Prostate gland (tissue), 2 donors: Measurements from ENCODE around the gene ZBTB7B. TPM values are rescaled to one million over a fixed set of nuclear protein-coding genes. Genes with fewer than 3 reads are reported as not detected.

Source experiments
- DNase-seq: peaks from one replicate; pipeline ENCODE4 v3.0.0-alpha.2; 2019; ENCODE audit warnings: low spot score
- H3K27ac ChIP-seq, 2 donors: fragments of 200-600 bp; sonication (generic); 2 replicates each; pipeline ENCODE4 v1.5.1; 2017 to 2019
- H3K27me3 ChIP-seq: fragments of 200-600 bp; sonication (generic); replicated peaks from 2 replicates; pipeline ENCODE4 v1.5.1; 2019; ENCODE audit not compliant: insufficient read depth
- H3K36me3 ChIP-seq, 2 donors: fragments of 200-600 bp; sonication (generic); 1 replicate in 1 of 2; 2 replicates in 1 of 2; pipeline versions ENCODE4 v1.5.1 to v1.8.1; 2017 to 2019
- H3K4me1 ChIP-seq: fragments of 200-600 bp; sonication (generic); replicated peaks from 2 replicates; pipeline ENCODE4 v1.5.1; 2019
- H3K4me3 ChIP-seq, 2 donors: fragments of 200-600 bp; sonication (generic); 2 replicates each; pipeline ENCODE4 v1.5.1; 2017 to 2019
- H3K9me3 ChIP-seq: fragments of 200-600 bp; sonication (generic); 2 replicates; pipeline ENCODE4 v1.5.1; 2017
- CTCF ChIP-seq, 4 experiments: fragments of 200-600 bp in 2 of 4; fragments of 450-650 bp in 2 of 4; sonication (generic) in 2 of 4; IDR thresholded peaks; 1 replicate in 3 of 4; 2 replicates in 1 of 4; pipeline ENCODE4 v1.5.1; 2016 to 2019; ENCODE audit warnings: antibody characterized with exemption in 4 of 4, mild to moderate bottlenecking in 2 of 4, moderate library complexity in 2 of 4
- POLR2A ChIP-seq: fragments of 450-650 bp; IDR thresholded peaks from one replicate; pipeline ENCODE4 v1.6.1; 2016; ENCODE audit warnings: antibody characterized with exemption, mild to moderate bottlenecking
- POLR2AphosphoS5 ChIP-seq: sonication (generic); formaldehyde crosslinking; IDR thresholded peaks from one replicate; pipeline ENCODE4 v1.6.1; 2017; ENCODE audit warnings: antibody characterized with exemption
- WGBS: methylation state at CpG from one replicate; pipeline ENCODE4 v1.1.5; 2018; 5-methylcytosine and 5-hydroxymethylcytosine counted together
- intact Hi-C: fragments of 100-400 bp; cut with DNase I; formaldehyde crosslinking; loops from one replicate; pipeline ENCODE4 v1.14.2; 2022
- total RNA-seq, 2 donors: library from RNA; depleted of rRNA; stranded (reverse); fragments of >200 nt; gene quantifications; one replicate each; pipeline ENCODE4 v1.1.0, GENCODE V29; 2016

The ZBTB7B gene
- total RNA-seq, 2 donors from 2014 or later = 60.0 to 103 TPM

- Histone ChIP-seq H3K4me3 (no peak overlapping the region), H3K36me3 (peaks cover 0 to 16% of the 10 kb centered on the region in 2 donors), H3K27ac (no peak overlapping the region), H3K9me3 (no peaks in the 10 kb centered on the region), H3K27me3 (no peaks in the 10 kb centered on the region), H3K4me1 (peaks cover 4% of the 10 kb centered on the region)
- intact Hi-C loops = no loop called here
- 95% methylated on average over 7 of the region's 13 CpGs for WGBS
- DNase-seq = no peak
- TF ChIP-seq CTCF (IDR thresholded peaks at IDR 0.05) = no peak
- no peak for TF ChIP-seq POLR2A
- TF ChIP-seq POLR2AphosphoS5 = no peak
Observed at GRCh38 chr1:155057788-155058211, 55.2 kb downstream of the ZBTB7B start.

- H3K4me3 ChIP-seq = no peak overlapping the region
- H3K4me1 ChIP-seq = peaks cover 10% of the 10 kb centered on the region
- peaks cover 0 to 16% of the 10 kb centered on the region in 2 donors for H3K36me3 ChIP-seq
- no peak for DNase-seq
- 81% methylated on average over 8 of the region's 8 CpGs for WGBS
- intact Hi-C loops = loop anchor here (10.0 kb wide), 1 partner anchor 506 kb away; the partner anchor contains the start of gene UBE2Q1
- no peaks in the 10 kb centered on the region for H3K27me3 ChIP-seq
- no peak overlapping the region for H3K27ac ChIP-seq
- H3K9me3 ChIP-seq = no peaks in the 10 kb centered on the region
- TF ChIP-seq CTCF (IDR thresholded peaks at IDR 0.05) = no peak
- TF ChIP-seq POLR2A = no peak
- TF ChIP-seq POLR2AphosphoS5 = no peak
Observed at GRCh38 chr1:155060736-155061135, 58.1 kb downstream of the ZBTB7B start.

GRCh38 chr1:155061381-155062150 is 59.0 kb downstream of the ZBTB7B start:
- no peak overlapping the region for H3K4me3 ChIP-seq
- DNase-seq = peak; percentile 71
- H3K27ac ChIP-seq = no peak overlapping the region
- peaks cover 0 to 12% of the 10 kb centered on the region in 2 donors for H3K36me3 ChIP-seq
- intact Hi-C loops = loop anchor here (10.0 kb wide), 1 partner anchor 507 kb away; the partner anchor contains the start of gene UBE2Q1
- peak; percentile 50 for TF ChIP-seq POLR2AphosphoS5
- peak; percentile 98 to 99 (median 98) for TF ChIP-seq CTCF (IDR thresholded peaks at IDR 0.05)
- no peak for TF ChIP-seq POLR2A
- peaks cover 10% of the 10 kb centered on the region for H3K4me1 ChIP-seq
- no peaks in the 10 kb centered on the region for H3K27me3 ChIP-seq
- WGBS = 34% methylated on average over 20 of the region's 21 CpGs
- H3K9me3 ChIP-seq = no peaks in the 10 kb centered on the region

- Histone ChIP-seq H3K27ac (peak overlapping the region in 1 of 2 donors; percentile 89), H3K36me3 (peaks cover 0 to 12% of the 10 kb centered on the region in 2 donors), H3K4me1 (peaks cover 10% of the 10 kb centered on the region), H3K27me3 (no peaks in the 10 kb centered on the region), H3K9me3 (no peaks in the 10 kb centered on the region), H3K4me3 (no peak overlapping the region)
- TF ChIP-seq POLR2A (no peak), CTCF (IDR thresholded peaks at IDR 0.05) (no peak), POLR2AphosphoS5 (no peak)
- 33% methylated on average over 27 of the region's 29 CpGs for WGBS
- DNase-seq = no peak
- intact Hi-C loops = loop anchor here (10.0 kb wide), 1 partner anchor 507 kb away; the partner anchor contains the start of gene UBE2Q1
Observed at GRCh38 chr1:155062151-155062686, 59.6 kb downstream of the ZBTB7B start.
